Thoracic aorta (tissue), 2 donors: ENCODE data around the gene MMD2. TPM values are rescaled to one million over a fixed set of nuclear protein-coding genes. Genes with fewer than 3 reads are reported as not detected.

Experiments used
- ATAC-seq: fragments of 150-250 bp; one replicate; pipeline ENCODE4 v1.8.0; 2017; ENCODE audit warnings: low read depth; ENCODE audit not compliant: insufficient number of reproducible peaks, low FRiP score
- DNase-seq: peaks from one replicate; pipeline ENCODE4 v3.0.0-alpha.2; 2020; ENCODE audit warnings: low spot score
- H3K27ac ChIP-seq, 2 donors: fragments of 200-600 bp; sonication (generic); 1 replicate in 1 of 2; 2 replicates in 1 of 2; pipeline ENCODE4 v1.5.1; 2016; ENCODE audit warnings: mild to moderate bottlenecking in 2 of 2, moderate library complexity in 2 of 2
- H3K27me3 ChIP-seq: fragments of 200-600 bp; sonication (generic); replicated peaks from 2 replicates; pipeline ENCODE4 v1.6.0; 2016; ENCODE audit warnings: mild to moderate bottlenecking; ENCODE audit not compliant: insufficient read depth
- H3K36me3 ChIP-seq: fragments of 200-600 bp; sonication (generic); one replicate; pipeline ENCODE4 v1.5.1; 2016
- H3K4me1 ChIP-seq, 2 donors: fragments of 200-600 bp; sonication (generic); 1 replicate in 1 of 2; 2 replicates in 1 of 2; pipeline versions ENCODE4 v1.5.1 to v1.6.0; 2016; ENCODE audit warnings: low read depth in 2 of 2, mild to moderate bottlenecking in 1 of 2; ENCODE audit not compliant: control insufficient read depth in 1 of 2
- H3K4me3 ChIP-seq: fragments of 200-600 bp; sonication (generic); 2 replicates; pipeline ENCODE4 v1.5.1; 2016; ENCODE audit warnings: mild to moderate bottlenecking
- H3K9me3 ChIP-seq: fragments of 200-600 bp; sonication (generic); 2 replicates; pipeline ENCODE4 v1.5.1; 2016
- CTCF ChIP-seq: fragments of 200-600 bp; sonication (generic); IDR thresholded peaks from one replicate; pipeline ENCODE4 v1.5.1; 2019; ENCODE audit warnings: antibody characterized with exemption
- total RNA-seq, 2 donors: library from RNA; depleted of rRNA; stranded (reverse); fragments of >200 nt; gene quantifications; one replicate each; pipeline versions ENCODE4 v1.1.0 to v1.2.3, GENCODE V29; 2016

MMD2 gene
- total RNA-seq, 2 donors from 2014 or later, result not detected

GRCh38 chr7:4928445-4928844 is 30.5 kb downstream of the MMD2 start:
- ATAC-seq, result no peak
- no peak for TF ChIP-seq CTCF
- H3K4me3 ChIP-seq, result no peak overlapping the region

GRCh38 chr7:4919969-4920766 is 38.8 kb downstream of the MMD2 start:
- no peaks in the 10 kb centered on the region for H3K36me3 ChIP-seq
- H3K27ac ChIP-seq, result no peak overlapping the region
- DNase-seq (no peak), ATAC-seq (no peak)
- TF ChIP-seq CTCF, result no peak
- no peaks in the 10 kb centered on the region for H3K27me3 ChIP-seq
- H3K9me3 ChIP-seq, result no peaks in the 10 kb centered on the region
- H3K4me1 ChIP-seq, result no peaks in the 10 kb centered on the region
- H3K4me3 ChIP-seq, result no peak overlapping the region

More at GRCh38 chr7:4928445-4928844, 30.5 kb downstream of the MMD2 start:
- Histone ChIP-seq H3K27ac (no peak overlapping the region), H3K36me3 (no peaks in the 10 kb centered on the region), H3K4me1 (no peaks in the 10 kb centered on the region), H3K9me3 (no peaks in the 10 kb centered on the region), H3K27me3 (no peaks in the 10 kb centered on the region)
- no peak for DNase-seq

GRCh38 chr7:4916113-4916512 is 42.9 kb downstream of the MMD2 start:
- ATAC-seq, result no peak

GRCh38 chr7:4911111-4911828 is 47.7 kb downstream of the MMD2 start:
- no peaks in the 10 kb centered on the region for H3K27me3 ChIP-seq

More at GRCh38 chr7:4916113-4916512, 42.9 kb downstream of the MMD2 start:
- DNase-seq, result no peak
- Histone ChIP-seq H3K36me3 (no peaks in the 10 kb centered on the region), H3K4me3 (no peak overlapping the region), H3K27me3 (no peaks in the 10 kb centered on the region), H3K27ac (no peak overlapping the region), H3K4me1 (no peaks in the 10 kb centered on the region), H3K9me3 (no peaks in the 10 kb centered on the region)
- no peak for TF ChIP-seq CTCF

More at GRCh38 chr7:4911111-4911828, 47.7 kb downstream of the MMD2 start:
- no peak overlapping the region for H3K4me3 ChIP-seq
- H3K9me3 ChIP-seq, result no peaks in the 10 kb centered on the region
- DNase-seq (no peak), ATAC-seq (no peak)
- H3K36me3 ChIP-seq, result no peaks in the 10 kb centered on the region
- no peak for TF ChIP-seq CTCF
- H3K4me1 ChIP-seq, result no peaks in the 10 kb centered on the region
- H3K27ac ChIP-seq, result no peak overlapping the region
